Body of pancreas (tissue), 4 donors: ENCODE measurements around the gene TUT1.

Experiments
- CTCF ChIP-seq, 7 experiments: fragments of 450-650 bp in 4 of 7; fragments of 200-600 bp in 3 of 7; sonication (generic) in 3 of 7; IDR thresholded peaks; one replicate each; pipeline ENCODE4 v1.5.1; 2016 to 2019; ENCODE audit warnings: antibody characterized with exemption in 7 of 7
- POLR2A ChIP-seq, 3 donors: fragments of 450-650 bp; IDR thresholded peaks; one replicate each; pipeline ENCODE4 v1.6.1; 2016; ENCODE audit warnings: antibody characterized with exemption in 3 of 3, mild to moderate bottlenecking in 2 of 3

GRCh38 chr11:62553839-62554361, 37.4 kb downstream of the TUT1 start:
- no peak for TF ChIP-seq CTCF (IDR thresholded peaks at IDR 0.05)
- TF ChIP-seq POLR2A (IDR thresholded peaks at IDR 0.05): no peak
